ENCODE data around the gene BRIP1.
"Not testable (repeated sequence)": the region's sequence is repeated elsewhere in the genome, so short reads cannot be mapped to it uniquely, and the experiment has no call there.

Gene BRIP1

DNA sequence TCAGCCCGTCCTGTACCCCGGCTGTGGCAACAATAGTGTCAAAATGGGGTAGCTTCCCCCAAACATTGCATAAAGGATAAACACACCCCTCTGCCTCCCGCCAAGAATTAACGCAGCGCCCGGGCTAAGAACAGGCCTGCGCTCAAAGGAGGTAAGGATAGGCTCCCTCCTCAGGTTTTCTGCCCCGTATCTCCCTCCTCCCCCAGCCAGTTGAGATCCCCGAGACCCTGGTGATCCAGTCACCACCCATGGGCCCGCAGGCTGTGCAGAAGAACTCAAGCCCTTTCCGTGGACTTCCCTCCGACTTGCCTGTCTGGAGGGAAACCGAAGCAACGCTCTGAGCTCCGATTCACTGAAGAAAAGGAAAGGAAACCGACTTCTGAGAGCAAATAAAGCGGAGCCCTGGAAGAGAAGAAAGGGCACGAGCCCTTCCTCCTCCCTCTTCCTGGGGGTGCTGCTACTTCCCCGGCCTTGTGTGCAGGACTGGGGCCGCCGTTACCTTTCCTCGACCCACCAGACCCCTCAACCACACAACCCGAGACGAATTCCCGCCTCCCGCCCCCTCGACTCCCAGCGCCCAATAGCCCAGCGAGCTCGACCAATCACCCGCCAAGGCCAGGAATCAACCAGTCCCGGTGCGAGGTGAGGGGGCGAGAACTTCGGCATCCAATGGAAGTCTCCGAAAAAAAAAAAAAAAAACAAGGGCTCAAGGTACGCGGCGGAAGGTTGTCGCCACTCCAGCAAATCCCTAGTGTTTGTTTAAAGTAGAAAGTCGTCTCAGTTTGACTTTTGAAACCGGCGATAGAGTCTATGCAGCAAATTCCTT lies at the start of gene BRIP1:
BRIP1 (minus strand) TSS at position 554 of the 826 bp plus-strand sequence. CDS start 1,989 bp downstream, outside the sequence.
- DNase-seq: peak; percentile 86 to 90

DNA sequence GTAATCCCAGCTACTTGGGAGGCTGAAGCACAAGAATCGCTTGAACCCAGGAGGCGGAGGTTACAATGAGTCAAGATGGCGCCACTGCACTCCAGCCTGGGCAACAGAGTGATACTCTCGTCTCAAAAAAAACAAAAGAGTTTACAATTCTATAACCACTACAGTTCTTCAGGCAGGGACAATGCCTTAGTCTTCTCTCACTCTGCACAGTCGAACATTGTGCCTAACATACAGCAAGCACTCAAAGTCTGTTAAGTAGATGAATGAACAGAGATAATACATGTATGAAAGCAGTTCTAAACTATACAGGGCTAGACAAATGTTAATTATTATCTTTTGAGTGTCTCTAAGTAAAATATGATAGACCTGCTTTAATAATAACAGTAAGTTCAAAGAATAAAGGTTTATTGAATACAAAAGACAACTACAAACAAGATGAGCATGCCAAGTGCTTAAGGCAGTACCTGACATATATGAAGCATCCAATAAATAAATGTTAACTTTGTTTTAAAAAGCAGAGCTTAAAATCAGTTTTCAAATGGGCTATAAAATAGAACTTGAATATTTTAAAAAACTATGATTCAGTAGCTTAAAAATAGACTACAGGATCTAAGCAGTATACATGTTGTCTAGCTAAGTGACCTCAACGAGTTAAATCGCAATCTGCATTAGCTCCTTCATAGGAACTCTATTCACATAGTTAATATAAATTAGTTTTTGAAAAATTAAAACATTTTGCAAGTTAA lies 45.1 kb upstream of the BRIP1 start:
- no peak for DNase-seq

DNA sequence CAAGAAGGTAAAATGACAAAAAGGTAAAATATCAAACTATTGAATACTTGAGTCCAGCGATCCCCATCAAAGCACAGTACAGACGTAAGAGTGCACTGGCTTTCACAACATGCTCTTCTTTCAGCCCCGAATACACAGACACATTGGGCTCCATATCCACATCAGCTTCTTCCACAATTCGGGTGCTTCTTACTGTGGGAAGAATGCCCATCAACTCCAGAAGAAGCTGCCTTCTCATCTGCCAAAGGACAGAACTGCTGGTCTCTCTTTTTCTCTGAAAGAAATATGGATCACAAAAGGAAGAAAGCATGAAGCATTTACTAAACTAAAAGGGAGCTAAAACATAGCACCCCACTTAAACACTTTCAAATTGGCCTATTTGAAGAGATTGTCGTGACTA lies 44.0 kb upstream of the BRIP1 start:
- DNase-seq: no peak

DNA sequence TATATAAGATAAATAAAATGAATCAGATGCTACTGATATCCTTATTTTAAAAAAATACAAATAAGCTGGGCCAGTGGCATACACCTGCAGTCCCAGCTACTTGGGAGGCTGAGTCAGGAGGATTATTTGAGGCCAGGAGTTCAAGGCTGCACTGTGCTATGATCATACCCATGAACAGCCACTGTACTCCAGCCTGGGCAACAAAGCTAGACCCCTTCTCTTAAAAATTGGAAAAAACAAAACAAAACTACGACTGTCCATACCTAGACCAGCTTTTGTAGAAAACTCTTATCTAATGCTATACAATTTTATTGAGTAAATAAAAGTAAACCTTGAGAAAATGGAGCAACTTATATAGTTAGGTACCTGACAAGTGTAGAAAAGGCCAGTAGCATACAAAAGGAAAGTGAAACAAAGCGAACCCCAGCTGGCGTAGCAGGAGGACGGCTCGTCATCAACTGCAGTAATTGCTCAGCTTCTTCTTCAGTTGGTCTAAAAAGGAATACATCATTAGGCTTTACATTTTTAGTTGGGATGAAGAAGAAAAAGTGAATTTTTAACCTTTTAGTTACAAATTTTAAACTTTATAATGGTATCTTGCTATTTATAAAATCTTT lies 40.9 kb upstream of the BRIP1 start:
- DNase-seq: peak; percentile 38 to 71

DNA sequence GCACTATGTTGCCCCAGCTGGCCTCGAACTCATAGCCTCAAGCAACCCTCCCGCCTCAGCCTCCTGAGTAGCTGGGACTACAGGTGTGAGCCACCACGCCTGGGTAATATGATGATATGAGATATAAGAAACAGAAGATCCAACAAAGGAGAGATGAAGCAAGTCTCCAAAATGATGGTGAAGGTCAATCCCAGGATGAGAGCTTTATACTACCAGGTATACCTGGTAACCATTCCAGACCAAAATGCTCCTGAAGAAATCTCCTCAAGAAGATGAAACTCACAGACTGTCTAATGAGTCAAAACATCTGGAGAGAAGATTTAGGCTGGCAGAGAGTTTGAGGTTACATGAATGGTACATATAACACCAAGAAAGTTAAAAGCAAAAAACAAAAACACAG lies 39.9 kb upstream of the BRIP1 start:
- DNase-seq: no peak

DNA sequence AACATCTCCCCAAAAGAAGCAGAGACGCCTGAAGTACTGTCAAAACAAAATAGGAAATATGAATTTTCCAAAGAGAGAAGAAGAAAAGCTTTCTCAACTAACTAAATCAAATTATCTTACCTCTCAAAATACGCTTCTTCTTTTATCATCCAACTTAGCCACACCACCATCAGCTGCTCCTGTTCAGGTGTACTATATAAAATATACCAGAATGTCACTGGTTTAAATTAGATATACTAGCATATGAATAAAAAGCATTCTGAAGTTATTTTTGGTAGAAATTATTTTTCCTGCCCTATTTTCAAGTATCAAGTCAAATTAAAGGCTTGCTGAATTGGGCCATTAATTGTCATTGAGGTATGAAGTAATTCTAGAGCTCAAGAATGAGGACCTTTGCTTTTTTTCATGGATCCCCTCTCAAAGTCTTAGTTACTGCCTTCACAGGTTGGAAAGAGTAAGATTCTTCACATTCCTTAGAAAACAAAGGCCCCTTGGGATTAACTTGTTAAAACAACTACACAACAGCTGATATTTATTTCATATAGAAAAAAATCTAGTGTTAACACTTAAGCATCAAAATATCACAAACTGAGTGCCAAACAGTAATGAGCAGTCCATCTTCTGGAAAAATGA lies 34.3 kb upstream of the BRIP1 start:
- no peak for DNase-seq

DNA sequence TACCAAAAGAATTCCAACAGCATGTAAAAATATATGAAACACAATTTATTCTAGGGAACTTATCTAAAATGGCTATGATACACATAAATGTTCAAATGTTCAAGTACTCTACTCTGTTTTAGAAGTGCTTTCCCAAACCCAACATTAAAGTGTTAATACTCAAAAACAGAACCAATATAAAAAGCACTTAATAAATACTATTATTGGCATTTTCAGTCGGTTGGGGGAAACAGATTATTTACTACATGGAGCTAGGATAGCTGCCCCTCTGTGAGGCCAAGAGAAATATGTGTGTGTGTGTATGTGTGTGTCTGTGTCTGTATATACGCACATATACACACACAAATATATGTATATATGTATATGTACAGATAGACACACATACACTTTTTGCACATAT lies 32.1 kb upstream of the BRIP1 start:
- DNase-seq: no peak

DNA sequence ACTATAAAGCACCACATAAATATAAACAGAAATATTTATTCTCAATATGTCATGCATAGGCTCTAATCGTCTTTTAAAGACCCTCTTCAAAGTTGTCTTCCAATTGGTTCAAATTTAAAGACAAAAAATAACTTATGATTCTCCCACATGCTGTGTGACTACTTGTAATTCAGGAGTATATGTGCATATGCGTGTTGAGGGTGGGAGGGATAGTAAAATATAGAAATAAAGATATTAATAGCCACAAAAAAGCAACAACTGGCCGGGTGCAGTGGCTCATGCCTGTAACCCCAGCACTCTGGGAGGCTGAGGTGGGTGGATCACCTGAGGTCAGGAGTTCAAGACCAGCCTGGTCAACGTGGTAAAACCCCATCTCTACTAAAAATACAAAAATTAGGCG lies 31.0 kb upstream of the BRIP1 start:
- DNase-seq: not testable (repeated sequence)

DNA sequence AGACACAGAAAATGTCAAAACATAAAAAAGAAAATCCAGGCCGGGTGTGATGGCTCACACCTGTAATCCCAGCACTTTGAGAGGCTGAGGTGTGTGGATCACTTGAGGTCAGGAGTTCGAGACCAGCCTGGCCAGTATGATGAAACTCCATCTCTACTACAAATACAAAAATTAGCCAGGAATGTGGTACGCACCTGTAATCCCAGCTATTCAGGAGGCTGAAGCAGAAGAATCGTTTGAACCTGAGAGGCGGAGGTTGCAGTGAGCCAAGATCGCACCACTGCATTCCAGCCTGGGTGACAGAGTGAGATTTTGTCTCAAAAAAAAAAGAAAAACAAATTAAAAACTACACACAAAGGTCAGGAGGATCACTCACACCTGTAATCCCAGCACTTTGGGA lies 24.4 kb upstream of the BRIP1 start:
- DNase-seq: not testable (repeated sequence)

DNA sequence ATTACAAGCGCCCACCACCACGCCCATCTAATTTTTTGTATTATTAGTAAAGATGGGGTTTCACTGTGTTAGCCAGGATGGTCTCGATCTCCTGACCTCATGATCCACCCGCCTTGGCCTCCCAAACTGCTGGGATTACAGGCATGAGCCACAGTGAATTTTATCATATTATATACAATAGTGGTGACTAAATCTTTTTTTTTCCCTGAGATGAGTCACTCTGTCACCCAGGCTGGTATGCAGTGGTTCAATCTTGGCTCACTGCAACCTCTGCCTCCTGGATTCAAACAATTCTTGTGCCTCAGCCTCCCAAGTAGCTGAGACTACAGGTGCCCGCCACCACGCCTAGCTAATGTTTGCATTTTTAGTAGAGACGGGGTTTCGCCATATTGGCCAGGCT lies 22.5 kb upstream of the BRIP1 start:
- DNase-seq: not testable (repeated sequence)

DNA sequence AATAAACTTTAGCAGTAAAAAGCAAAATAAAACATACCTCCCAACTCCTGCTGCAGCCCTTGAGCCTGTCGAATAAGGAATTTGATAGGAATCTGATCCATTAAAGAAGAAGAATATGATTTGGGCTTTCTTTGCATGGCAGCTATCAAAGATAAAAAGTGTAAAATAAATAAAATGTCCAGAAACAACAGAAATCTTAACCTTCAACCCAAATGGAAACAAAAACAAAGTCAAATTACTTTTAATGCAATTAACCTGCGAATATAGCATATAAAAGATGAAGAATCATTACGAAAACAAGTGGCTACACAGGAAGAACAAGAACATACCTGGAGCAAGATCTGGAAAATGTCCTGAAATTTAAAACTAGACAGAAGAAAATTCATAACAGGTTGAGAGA lies 21.5 kb upstream of the BRIP1 start:
- no peak for DNase-seq

DNA sequence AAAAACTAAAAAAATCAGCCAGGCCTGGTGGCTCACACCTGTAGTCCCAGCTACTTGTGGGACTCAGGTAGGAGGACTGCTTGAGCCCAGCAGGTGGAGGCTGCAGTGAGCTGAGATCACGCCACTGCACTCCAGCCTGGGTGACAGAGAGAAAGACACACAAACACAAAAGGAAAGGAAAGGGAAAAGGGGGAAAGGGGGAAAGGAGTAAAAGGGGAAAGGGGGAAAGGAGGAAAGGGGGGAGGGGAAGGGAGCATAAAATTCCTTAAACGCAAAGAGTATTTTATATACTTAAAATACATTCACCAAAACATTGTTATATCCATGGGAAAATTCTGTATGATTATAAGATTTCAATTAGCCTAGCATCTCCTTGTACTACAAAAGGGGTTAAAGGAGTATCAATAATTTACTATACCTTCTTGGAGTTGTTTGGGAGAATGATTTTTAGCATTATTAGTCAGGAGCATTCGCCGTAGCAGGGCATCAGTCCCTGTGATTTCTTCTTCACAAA lies 17.3 kb upstream of the BRIP1 start:
- no peak for DNase-seq

DNA sequence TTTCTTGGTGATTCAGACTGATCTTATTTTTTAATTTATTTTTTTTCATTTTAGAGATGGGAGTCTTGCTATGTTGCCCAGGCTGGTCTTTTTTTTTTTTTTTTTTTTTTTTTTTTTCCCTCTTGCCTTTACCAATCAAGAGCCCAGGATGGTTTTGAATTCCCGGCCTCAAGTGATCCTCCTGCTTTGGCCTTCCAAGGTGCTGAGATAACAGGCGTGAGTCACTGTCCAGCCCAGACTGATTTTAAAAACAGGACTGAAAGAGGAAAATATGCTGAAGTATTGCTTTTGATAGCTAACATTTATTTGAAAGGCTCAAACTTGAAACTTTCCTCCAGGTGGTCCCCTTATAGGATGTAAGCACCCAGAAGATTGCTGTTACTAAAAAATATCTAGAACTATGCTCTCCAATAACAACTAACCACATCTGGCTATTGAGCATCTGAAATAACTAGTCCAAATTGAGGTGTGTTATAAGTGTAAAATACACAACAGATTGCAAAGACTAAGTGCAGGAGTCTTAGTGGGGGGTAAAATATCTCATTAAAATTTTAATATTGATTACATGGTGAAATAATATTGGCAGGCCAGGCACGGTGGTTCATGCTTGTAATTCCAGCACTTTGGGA lies 15.8 kb upstream of the BRIP1 start:
- DNase-seq: no peak

DNA sequence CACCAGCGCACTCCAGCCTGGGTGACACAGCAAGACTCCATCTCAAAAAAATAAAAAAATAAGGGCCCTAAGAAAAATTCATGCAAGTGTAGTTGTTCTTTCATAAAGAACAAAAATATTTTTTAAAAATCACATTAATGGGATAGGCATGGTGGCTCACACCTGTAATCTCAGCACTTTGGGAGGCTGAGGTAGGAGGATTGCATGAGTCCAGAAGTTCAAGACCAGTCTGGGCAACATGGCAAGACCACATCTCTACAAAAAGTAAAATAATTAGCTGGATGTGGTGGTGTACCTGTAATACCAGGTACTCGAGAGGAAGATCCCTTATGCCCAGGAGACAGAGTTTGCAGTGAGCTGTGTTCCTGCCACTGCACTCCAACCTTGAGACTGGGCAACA lies 15.2 kb upstream of the BRIP1 start:
- no peak for DNase-seq

DNA sequence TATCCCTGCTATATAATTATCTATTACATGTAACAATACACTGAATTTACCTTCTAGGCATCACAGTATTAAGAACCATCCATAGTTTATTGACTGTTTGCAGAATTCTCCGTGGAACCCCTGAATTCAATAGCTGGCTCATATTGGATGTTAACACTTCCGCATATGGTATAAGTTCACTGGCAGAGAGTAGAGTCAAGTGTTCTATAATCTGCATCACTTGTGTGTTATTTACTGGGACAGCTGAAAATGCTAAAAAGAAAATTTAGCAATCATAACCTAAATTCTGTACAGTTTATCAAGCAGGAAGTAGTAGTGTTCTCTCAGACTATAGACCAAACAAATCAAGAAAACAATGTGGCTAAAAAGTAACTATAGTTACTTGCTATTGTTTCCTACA lies 14.5 kb upstream of the BRIP1 start:
- no peak for DNase-seq

DNA sequence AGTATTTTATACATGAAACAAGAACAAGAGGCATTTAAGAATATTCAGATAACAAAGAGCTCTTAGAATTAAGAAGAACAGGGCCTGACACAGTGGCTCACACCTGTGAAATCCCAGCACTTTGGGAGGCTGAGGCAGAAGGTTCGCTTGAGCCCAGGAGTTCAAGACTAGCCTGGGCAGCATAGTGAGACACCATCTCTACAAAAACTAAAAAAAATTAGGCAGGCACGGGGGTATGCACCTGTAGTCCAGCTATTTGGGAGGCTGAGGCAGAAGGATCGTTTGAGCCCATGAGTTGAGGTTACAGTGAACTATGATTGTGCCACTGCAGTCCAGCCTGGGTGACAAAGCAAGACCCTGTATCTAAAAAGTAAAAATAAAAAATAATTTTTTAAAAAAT lies 12.5 kb upstream of the BRIP1 start:
- DNase-seq: no peak

DNA sequence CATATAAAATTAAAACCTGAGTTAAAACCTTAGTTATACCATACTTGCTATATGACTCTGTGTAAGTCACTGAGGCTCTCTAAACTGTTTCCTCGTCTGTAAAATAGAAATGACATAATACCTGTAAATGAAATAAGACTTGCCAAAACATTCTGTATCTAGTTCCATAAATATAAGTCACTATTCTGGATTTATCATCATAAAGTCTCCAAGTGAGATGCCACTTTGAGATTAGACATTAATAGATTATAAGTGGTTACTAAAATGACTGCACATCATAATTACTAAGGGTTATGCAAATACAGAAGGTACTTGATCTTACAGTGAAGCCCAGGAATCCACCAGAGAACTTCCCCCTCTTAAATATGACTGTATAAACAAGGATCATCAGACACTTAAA lies 12.0 kb upstream of the BRIP1 start:
- no peak for DNase-seq

DNA sequence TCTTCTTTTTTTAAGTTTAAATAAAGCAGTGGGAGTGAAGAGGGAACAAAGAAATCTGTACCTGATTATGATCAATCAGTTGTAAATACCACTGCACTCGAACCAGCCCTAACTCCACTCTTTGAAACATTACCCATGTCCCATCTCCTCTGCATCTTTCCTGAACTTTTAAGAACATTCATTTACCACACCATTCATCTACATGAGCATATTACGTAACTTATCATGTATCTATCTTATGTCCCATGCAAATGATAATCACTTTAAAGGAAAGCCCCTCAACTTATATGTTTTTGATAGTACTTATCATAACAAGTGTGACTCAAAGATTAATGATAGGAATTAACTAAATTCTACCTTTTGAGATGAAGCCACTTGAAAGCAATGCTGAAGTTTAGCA lies 10.7 kb upstream of the BRIP1 start:
- no peak for DNase-seq

DNA sequence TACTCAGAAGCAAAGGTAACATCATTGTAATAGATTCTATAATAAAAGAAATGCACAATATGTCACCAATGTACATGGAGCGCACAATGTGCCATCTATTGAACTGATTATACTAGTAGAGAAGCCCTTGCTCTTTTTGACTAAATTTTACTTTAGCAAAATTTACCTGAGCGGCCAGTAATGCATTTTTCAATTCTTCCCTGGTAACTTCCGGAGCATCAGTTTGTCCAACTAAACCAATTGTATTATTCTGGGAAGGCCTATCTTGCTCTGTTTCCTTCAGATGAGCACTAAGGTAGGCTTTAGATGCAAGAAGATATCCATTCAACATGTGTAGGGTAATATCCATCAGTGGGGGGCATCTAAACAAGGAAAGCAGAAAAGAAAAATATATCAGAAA lies 8.8 kb upstream of the BRIP1 start:
- DNase-seq: no peak

DNA sequence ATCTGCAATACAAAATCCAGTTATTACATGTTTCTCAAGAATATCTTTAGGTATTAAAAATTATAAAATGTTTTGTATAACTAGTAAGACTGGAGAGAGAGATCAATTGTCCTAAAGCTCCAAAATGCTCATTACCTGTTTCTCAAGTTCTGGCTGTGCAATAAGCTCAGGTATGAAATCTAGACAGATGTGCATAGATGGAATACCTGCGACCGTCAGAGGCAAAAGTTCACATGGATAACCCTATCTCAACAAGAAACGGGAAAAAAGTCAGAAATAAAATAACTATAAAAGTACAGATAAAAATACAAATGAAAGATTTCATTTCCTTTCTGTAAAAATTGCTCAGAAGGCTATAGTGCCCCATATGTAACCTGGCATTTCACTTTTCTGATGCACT lies 5.8 kb upstream of the BRIP1 start:
- no peak for DNase-seq

DNA sequence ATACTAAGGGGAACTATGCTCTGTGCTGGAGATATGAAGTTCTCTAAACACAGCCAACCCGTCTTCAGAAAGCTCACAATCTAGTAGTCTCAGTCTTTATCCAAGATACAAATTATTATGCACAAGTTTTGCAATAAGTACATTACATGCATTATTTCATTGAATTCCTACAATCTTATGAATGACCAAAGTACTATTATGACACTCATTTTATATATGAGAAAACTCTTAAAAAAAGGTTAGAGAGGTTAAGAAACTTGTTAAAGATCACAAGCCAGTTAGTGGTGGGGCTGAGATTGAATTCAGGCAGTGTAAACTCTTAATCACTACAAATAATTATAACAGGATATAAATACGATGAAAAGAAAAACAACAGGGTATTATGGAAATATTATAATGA lies 4.7 kb upstream of the BRIP1 start:
- no peak for DNase-seq

DNA sequence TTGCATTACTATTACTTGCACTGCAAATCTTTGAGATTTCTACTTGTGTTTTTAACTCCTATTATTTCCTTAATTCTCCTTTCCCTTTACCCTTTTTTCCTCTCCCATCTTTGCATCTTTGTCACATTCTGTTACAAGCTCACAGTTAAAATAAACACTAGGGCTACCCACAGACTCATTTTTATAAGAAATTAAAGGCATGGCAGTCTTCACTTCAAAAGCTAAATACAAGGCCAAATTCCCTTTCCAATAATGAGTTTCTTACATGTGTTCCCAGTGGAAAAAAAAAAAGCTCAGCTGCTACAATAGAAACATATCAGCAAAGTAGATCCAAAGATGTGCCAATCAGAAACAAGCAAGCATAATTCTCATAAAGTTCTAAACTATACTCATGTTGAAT lies 3.7 kb upstream of the BRIP1 start:
- no peak for DNase-seq

DNA sequence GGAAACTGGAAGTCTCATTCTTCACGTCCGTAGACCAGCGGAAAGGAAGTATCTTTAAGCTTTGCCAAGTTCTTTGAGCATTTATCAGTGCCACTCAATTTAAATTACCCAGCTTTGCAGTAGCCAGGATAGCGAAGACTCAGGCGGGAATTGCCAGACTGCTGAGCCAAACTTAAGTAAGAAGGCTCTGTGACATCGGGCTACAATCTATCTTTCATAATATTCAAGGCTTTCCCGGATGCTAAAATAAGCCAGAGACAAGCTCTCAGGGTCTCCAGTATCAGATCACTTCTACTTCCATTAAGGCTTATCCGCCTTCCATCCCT lies 436 bp upstream of the BRIP1 start:
- no peak for DNase-seq
